Neural cell (in vitro differentiated cells): ENCODE results near the gene MANEAL. TPM values are rescaled to one million over a fixed set of nuclear protein-coding genes. Genes with fewer than 3 reads are reported as not detected.

ENCODE experiments used
- H2AFZ ChIP-seq: fragments of 200-600, 300-800 bp; sonication (generic), shearing (Covaris generic); 2 replicates; pipeline ENCODE4 v1.6.0; 2014; ENCODE audit warnings: low read depth, mild to moderate bottlenecking, antibody characterized with exemption, low read length, moderate library complexity
- H3F3A ChIP-seq: fragments of 200-600 bp; shearing (Covaris generic); 2 replicates; pipeline ENCODE4 v1.6.1; 2016; ENCODE audit warnings: mild to moderate bottlenecking, moderate library complexity, mixed read lengths, antibody characterized with exemption, low read length; ENCODE audit not compliant: insufficient read depth, poor library complexity, severe bottlenecking
- H3K27ac ChIP-seq: fragments of 200-600, 300-800 bp; sonication (generic), shearing (Covaris generic); 2 replicates; pipeline ENCODE4 v1.5.1; 2014; ENCODE audit warnings: mild to moderate bottlenecking, low read length, moderate library complexity
- H3K27me3 ChIP-seq: fragments of 300-800, 200-600 bp; sonication (generic), shearing (Covaris generic); 2 replicates; pipeline ENCODE4 v1.6.0; 2014; ENCODE audit warnings: mild to moderate bottlenecking, low read depth, low read length, moderate library complexity; ENCODE audit not compliant: insufficient read depth
- H3K36me3 ChIP-seq: fragments of 300-800, 200-600 bp; sonication (generic), shearing (Covaris generic); 2 replicates; pipeline ENCODE4 v1.5.1; 2014; ENCODE audit warnings: mild to moderate bottlenecking, antibody characterized with exemption, low read length, moderate library complexity; ENCODE audit not compliant: insufficient read depth
- H3K4me2 ChIP-seq: fragments of 300-800, 200-600 bp; sonication (generic), shearing (Covaris generic); 2 replicates; pipeline ENCODE4 v1.6.0; 2014; ENCODE audit warnings: mild to moderate bottlenecking, low read length
- H3K4me3 ChIP-seq: fragments of 300-800, 200-600 bp; sonication (generic), shearing (Covaris generic); 2 replicates; pipeline ENCODE4 v1.5.1; 2014; ENCODE audit warnings: mild to moderate bottlenecking, low read length, moderate library complexity
- H3K79me2 ChIP-seq: fragments of 200-600 bp; shearing (Covaris generic); replicated peaks from 2 replicates; pipeline ENCODE4 v1.6.0; 2014; ENCODE audit warnings: mild to moderate bottlenecking, low read length, moderate library complexity; ENCODE audit not compliant: insufficient read depth
- H3K9ac ChIP-seq: fragments of 300-800, 200-600 bp; sonication (generic), shearing (Covaris generic); 2 replicates; pipeline ENCODE4 v1.6.1; 2016; ENCODE audit warnings: mild to moderate bottlenecking, low read length, mixed read lengths
- H3K9me2 ChIP-seq: fragments of 200-600 bp; shearing (Covaris generic); 2 replicates; pipeline ENCODE4 v1.6.1; 2016; ENCODE audit warnings: mild to moderate bottlenecking, low read length, mixed read lengths; ENCODE audit not compliant: insufficient read depth
- H3K9me3 ChIP-seq: fragments of 200-600, 300-800 bp; sonication (generic), shearing (Covaris generic); 2 replicates; pipeline ENCODE4 v1.6.1; 2016; ENCODE audit warnings: mild to moderate bottlenecking, mixed run types, low read length, moderate library complexity, mixed read lengths
- H4K20me1 ChIP-seq: fragments of 200-600 bp; shearing (Covaris generic); 2 replicates; pipeline ENCODE4 v1.6.1; 2016; ENCODE audit warnings: mild to moderate bottlenecking, mixed run types; ENCODE audit not compliant: insufficient read depth
- EP300 ChIP-seq: fragments of 450-650 bp; conservative IDR thresholded peaks from 2 replicates; pipeline ENCODE4 v1.6.1; 2014; ENCODE audit warnings: antibody characterized with exemption, mild to moderate bottlenecking, moderate library complexity; ENCODE audit not compliant: poor library complexity, severe bottlenecking
- EZH2 ChIP-seq: fragments of 200-600, 300-800 bp; shearing (Covaris generic), sonication (generic); IDR thresholded peaks from 2 replicates; pipeline ENCODE4 v1.6.1; 2014; ENCODE audit warnings: antibody characterized with exemption, low read length, borderline replicate concordance, mild to moderate bottlenecking; ENCODE audit not compliant: insufficient read depth, poor library complexity, severe bottlenecking
- MXI1 ChIP-seq: fragments of 450-650 bp; conservative IDR thresholded peaks from 2 replicates; pipeline ENCODE4 v1.6.1; 2014; ENCODE audit warnings: antibody characterized with exemption, mild to moderate bottlenecking; ENCODE audit not compliant: poor library complexity, severe bottlenecking
- POLR2AphosphoS5 ChIP-seq: IDR thresholded peaks from 2 replicates; pipeline ENCODE4 v1.6.1; 2012
- RAD21 ChIP-seq: fragments of 450-650 bp; conservative IDR thresholded peaks from 2 replicates; pipeline ENCODE4 v1.6.1; 2014; ENCODE audit warnings: antibody characterized with exemption, mild to moderate bottlenecking, moderate library complexity
- SMC3 ChIP-seq: fragments of 450-650 bp; conservative IDR thresholded peaks from 2 replicates; pipeline ENCODE4 v1.6.1; 2014; ENCODE audit warnings: antibody characterized with exemption, mild to moderate bottlenecking, moderate library complexity; ENCODE audit not compliant: poor library complexity
- TAF1 ChIP-seq: IDR thresholded peaks from 2 replicates; pipeline ENCODE4 v1.6.1; 2012; ENCODE audit warnings: low read depth
- polyA plus RNA-seq: library from polyadenylated mRNA; depleted of rRNA; stranded (reverse); fragments of >200 nt; gene quantifications from 2 replicates; pipeline ENCODE4 v1.2.3, GENCODE V29; 2014
- TF ChIP-seq, protein P1 (sequence below): fragments of 450-650 bp; IDR thresholded peaks from 2 replicates; pipeline ENCODE4 v1.5.1; 2014; ENCODE audit warnings: antibody characterized with exemption, mild to moderate bottlenecking, moderate library complexity; ENCODE audit not compliant: poor library complexity, severe bottlenecking
- TF ChIP-seq, protein P2 (sequence below): IDR thresholded peaks from 2 replicates; pipeline ENCODE4 v1.6.1; 2012; ENCODE audit warnings: borderline replicate concordance

Gene MANEAL
- polyA plus RNA-seq, 1 donor from 2014 or later: 37.0 TPM

DNA sequence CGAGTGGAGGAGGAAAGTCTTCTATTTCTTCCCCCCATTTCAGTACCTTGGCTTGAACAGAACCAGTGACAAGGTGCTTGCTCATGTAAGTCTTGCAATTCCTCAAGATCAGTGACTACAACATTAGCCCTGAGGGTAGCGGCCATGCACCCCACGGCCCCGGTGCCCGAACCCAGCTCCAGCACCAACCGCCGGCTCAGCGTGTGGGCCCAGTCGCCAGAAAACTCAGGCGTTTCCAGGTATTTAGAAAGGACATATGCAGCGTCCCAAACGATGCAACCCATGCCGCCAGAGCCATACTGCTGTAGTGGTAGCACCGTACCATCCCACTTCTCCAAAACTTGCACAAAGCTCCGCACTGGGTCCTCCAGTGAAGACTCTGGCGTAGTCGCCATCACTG, 11.2 kb upstream of the MANEAL start:
- Histone ChIP-seq H3K4me2 (no peak overlapping the region), H3K9me2 (no peaks in the 10 kb centered on the region), H3K9ac (no peak overlapping the region), H3K4me3 (no peak overlapping the region), H3K27ac (no peak overlapping the region), H3K27me3 (peaks cover 9% of the 10 kb centered on the region), H2AFZ (no peak overlapping the region), H3F3A (no peaks in the 10 kb centered on the region), H3K79me2 (no peaks in the 10 kb centered on the region), H4K20me1 (no peaks in the 10 kb centered on the region), H3K9me3 (no peaks in the 10 kb centered on the region), H3K36me3 (no peaks in the 10 kb centered on the region)
- TF ChIP-seq, protein P1, sequence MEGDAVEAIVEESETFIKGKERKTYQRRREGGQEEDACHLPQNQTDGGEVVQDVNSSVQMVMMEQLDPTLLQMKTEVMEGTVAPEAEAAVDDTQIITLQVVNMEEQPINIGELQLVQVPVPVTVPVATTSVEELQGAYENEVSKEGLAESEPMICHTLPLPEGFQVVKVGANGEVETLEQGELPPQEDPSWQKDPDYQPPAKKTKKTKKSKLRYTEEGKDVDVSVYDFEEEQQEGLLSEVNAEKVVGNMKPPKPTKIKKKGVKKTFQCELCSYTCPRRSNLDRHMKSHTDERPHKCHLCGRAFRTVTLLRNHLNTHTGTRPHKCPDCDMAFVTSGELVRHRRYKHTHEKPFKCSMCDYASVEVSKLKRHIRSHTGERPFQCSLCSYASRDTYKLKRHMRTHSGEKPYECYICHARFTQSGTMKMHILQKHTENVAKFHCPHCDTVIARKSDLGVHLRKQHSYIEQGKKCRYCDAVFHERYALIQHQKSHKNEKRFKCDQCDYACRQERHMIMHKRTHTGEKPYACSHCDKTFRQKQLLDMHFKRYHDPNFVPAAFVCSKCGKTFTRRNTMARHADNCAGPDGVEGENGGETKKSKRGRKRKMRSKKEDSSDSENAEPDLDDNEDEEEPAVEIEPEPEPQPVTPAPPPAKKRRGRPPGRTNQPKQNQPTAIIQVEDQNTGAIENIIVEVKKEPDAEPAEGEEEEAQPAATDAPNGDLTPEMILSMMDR: no peak
- TF ChIP-seq TAF1 (no peak), RAD21 (no peak), POLR2AphosphoS5 (no peak), SMC3 (no peak), EZH2 (no peak), MXI1 (no peak), EP300 (no peak)
- TF ChIP-seq, protein P2, sequence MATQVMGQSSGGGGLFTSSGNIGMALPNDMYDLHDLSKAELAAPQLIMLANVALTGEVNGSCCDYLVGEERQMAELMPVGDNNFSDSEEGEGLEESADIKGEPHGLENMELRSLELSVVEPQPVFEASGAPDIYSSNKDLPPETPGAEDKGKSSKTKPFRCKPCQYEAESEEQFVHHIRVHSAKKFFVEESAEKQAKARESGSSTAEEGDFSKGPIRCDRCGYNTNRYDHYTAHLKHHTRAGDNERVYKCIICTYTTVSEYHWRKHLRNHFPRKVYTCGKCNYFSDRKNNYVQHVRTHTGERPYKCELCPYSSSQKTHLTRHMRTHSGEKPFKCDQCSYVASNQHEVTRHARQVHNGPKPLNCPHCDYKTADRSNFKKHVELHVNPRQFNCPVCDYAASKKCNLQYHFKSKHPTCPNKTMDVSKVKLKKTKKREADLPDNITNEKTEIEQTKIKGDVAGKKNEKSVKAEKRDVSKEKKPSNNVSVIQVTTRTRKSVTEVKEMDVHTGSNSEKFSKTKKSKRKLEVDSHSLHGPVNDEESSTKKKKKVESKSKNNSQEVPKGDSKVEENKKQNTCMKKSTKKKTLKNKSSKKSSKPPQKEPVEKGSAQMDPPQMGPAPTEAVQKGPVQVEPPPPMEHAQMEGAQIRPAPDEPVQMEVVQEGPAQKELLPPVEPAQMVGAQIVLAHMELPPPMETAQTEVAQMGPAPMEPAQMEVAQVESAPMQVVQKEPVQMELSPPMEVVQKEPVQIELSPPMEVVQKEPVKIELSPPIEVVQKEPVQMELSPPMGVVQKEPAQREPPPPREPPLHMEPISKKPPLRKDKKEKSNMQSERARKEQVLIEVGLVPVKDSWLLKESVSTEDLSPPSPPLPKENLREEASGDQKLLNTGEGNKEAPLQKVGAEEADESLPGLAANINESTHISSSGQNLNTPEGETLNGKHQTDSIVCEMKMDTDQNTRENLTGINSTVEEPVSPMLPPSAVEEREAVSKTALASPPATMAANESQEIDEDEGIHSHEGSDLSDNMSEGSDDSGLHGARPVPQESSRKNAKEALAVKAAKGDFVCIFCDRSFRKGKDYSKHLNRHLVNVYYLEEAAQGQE: no peak

DNA sequence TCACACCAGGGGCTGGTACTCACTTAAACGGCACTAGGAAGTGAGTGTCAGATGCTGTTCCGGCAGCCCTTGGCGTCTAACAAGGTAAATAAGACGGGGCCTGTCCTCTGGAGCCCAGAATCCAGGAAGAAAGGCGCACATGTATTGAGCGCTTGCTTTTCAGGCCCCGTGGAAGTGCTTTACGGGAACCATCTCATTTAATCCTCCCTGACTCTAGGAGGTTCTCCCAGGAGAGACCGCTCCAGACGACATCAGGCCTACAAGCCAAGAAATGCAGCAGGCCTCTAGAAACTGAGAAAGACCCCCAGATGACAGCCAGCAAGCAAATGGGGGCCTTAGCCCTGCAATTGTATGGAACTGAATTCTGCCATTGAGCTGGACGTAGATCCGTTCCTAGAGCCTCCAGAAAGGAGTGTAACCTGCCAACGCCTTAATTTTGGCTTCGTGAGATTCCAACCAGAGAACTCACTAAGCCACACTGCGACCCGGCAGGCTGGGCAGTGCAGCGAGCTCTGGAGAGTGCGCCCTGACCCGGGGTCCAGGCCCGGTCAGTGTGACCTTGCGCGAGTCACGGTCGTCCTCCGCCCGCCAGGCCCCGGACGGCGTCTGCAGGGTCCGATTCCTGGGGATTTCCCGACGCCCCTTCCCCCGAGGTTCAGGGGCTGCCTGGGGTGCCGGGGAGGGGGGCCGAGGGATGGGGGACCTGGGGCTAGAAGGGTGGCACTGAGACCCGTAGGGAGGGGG, 532 bp upstream of the MANEAL start:
- Histone ChIP-seq H3K36me3 (no peaks in the 10 kb centered on the region), H3K9ac (peak overlapping the region; percentile 78), H3K27ac (no peak overlapping the region), H3K4me2 (peak overlapping the region; percentile 65), H3K9me3 (no peaks in the 10 kb centered on the region), H3K27me3 (no peaks in the 10 kb centered on the region), H3F3A (no peaks in the 10 kb centered on the region), H4K20me1 (no peaks in the 10 kb centered on the region), H3K9me2 (no peaks in the 10 kb centered on the region), H3K79me2 (no peaks in the 10 kb centered on the region), H3K4me3 (peak overlapping the region; percentile 82), H2AFZ (peak overlapping the region; percentile 83)
- TF ChIP-seq, protein P1: no peak
- no peak for TF ChIP-seq TAF1
- no peak for TF ChIP-seq EZH2
- TF ChIP-seq EP300: no peak
- no peak for TF ChIP-seq SMC3
